Measurements from ENCODE around the gene SH3RF1. TPM values are rescaled to one million over a fixed set of nuclear protein-coding genes. Genes with fewer than 3 reads are reported as not detected.
A peak's percentile ranks its signal among the peaks of the same experiment; 100 is the strongest.

SH3RF1 gene
- total RNA-seq, 1 experiment from 2014 or later, result 15.3 TPM

DNA sequence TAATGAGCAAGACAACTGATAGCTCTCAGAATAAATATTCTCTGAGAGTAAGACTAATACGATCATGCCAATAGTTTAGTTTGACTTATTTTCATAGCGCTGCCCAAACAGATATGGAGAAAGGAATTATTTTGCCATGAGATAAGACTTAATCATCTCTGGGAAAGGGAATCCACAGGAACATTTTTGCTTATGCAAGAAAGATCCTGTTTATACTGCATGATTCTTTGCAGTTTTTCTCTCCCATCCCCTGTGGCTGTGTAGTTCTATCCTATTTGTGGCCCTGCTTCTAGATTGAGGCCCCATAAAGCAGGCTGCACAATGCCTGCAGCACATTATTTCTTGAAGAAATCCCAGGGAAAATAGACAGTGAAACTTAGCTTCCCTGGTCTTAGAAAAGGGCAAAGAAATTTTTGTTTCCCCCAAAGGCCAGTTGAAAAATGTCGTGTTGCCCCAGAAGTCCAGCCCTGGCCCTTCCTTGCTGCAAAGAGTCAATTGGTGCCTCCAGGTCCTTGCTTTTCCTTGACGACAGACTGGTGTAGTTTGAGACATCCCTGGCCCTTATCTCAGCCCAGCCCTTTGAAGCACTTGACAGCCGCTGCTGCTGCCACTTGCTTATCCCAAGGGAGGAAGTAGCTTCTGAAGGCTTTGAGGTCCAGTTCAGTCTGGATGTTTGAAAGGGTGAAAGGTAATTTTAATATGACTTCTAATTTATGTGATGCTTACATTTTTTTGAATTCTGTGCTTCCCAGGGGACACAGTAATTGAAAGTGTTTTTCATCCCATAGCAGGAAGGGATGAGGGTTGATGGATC, 45.0 kb upstream of the SH3RF1 start:
- H3K9me3 ChIP-seq (ENCODE audit: control insufficient read depth, low read depth, low read length), result no peaks in the 10 kb centered on the region
- H4K91ac ChIP-seq (ENCODE audit: insufficient read length, low read depth, low read length), result no peak overlapping the region
- H2BK15ac ChIP-seq (ENCODE audit: low read depth, low read length), result no peak overlapping the region
- no peak overlapping the region for H3K4me2 ChIP-seq (ENCODE audit: insufficient read depth, insufficient read length, low read length)
- H3K14ac ChIP-seq (ENCODE audit: insufficient read depth, low read length), result no peak overlapping the region
- no peaks in the 10 kb centered on the region for H3K27me3 Mint-ChIP-seq (ENCODE audit: low read depth)
- no peak overlapping the region for H4K5ac ChIP-seq (ENCODE audit: insufficient read length, low read depth, low read length)
- H3K4me1 ChIP-seq (ENCODE audit: insufficient read depth, low read length), result no peaks in the 10 kb centered on the region
- H3K18ac ChIP-seq (ENCODE audit: insufficient read length, low read depth, low read length), result no peak overlapping the region
- DNase-seq, result no peak
- H2BK5ac ChIP-seq (ENCODE audit: insufficient read length, low read length), result no peak overlapping the region
- H3K4me1 Mint-ChIP-seq, result peaks cover 8 to 14% of the 10 kb centered on the region in 2 experiments
- H4K20me1 ChIP-seq (ENCODE audit: control insufficient read depth, insufficient read depth, insufficient read length), result no peaks in the 10 kb centered on the region
- no peak overlapping the region for H2BK12ac ChIP-seq (ENCODE audit: insufficient read length, low read depth, low read length)
- H2AFZ ChIP-seq (ENCODE audit: low read length), result no peak overlapping the region
- H2AK5ac ChIP-seq (ENCODE audit: insufficient read length, low read length), result no peak overlapping the region
- H3K23ac ChIP-seq (ENCODE audit: insufficient read length, low read depth, low read length), result no peak overlapping the region
- no peak overlapping the region for H3K56ac ChIP-seq (ENCODE audit: insufficient read length, low read depth, low read length)
- H3K79me2 ChIP-seq (ENCODE audit: insufficient read depth, low read length), result no peaks in the 10 kb centered on the region
- H4K8ac ChIP-seq (replicated peaks; ENCODE audit: insufficient read length, low read depth, low read length), result no peak overlapping the region
- H2BK20ac ChIP-seq (ENCODE audit: low read depth, low read length, poor library complexity, severe bottlenecking), result no peak overlapping the region
- peaks cover 0 to 5% of the 10 kb centered on the region in 2 experiments; a peak in 4 of 5 replicates for H3K9me3 Mint-ChIP-seq
- no peaks in the 10 kb centered on the region for H3K36me3 Mint-ChIP-seq (ENCODE audit: insufficient read depth in 1 of 3, low read depth in 3 of 3)
- H3K4me3 Mint-ChIP-seq, result no peak overlapping the region
- H3K4ac ChIP-seq (ENCODE audit: low read depth, low read length), result no peak overlapping the region
- no peaks in the 10 kb centered on the region for H3K23me2 ChIP-seq (ENCODE audit: insufficient read length, low read depth, low read length, poor library complexity, severe bottlenecking)
- WGBS (ENCODE audit: extremely low coverage, insufficient read length, low lambda C conversion rate), result no CpG with 5 or more reads among the region's 5 CpGs
- H3K27me3 ChIP-seq (ENCODE audit: insufficient read depth, low read length), result no peaks in the 10 kb centered on the region
- H2BK120ac ChIP-seq (ENCODE audit: low read depth, low read length, poor library complexity, severe bottlenecking), result no peak overlapping the region
- no peak overlapping the region for H3K9ac ChIP-seq (ENCODE audit: extremely low read depth, insufficient read length, low read length)
- H3T11ph ChIP-seq (ENCODE audit: low read length), result no peak overlapping the region
- TF ChIP-seq, protein P1, sequence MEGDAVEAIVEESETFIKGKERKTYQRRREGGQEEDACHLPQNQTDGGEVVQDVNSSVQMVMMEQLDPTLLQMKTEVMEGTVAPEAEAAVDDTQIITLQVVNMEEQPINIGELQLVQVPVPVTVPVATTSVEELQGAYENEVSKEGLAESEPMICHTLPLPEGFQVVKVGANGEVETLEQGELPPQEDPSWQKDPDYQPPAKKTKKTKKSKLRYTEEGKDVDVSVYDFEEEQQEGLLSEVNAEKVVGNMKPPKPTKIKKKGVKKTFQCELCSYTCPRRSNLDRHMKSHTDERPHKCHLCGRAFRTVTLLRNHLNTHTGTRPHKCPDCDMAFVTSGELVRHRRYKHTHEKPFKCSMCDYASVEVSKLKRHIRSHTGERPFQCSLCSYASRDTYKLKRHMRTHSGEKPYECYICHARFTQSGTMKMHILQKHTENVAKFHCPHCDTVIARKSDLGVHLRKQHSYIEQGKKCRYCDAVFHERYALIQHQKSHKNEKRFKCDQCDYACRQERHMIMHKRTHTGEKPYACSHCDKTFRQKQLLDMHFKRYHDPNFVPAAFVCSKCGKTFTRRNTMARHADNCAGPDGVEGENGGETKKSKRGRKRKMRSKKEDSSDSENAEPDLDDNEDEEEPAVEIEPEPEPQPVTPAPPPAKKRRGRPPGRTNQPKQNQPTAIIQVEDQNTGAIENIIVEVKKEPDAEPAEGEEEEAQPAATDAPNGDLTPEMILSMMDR (conservative IDR thresholded peaks at IDR 0.05), result no peak
- no peaks in the 10 kb centered on the region for H3K79me1 ChIP-seq (ENCODE audit: insufficient read depth, low read depth, low read length, poor library complexity, severe bottlenecking)
- H3K27ac Mint-ChIP-seq, result peak overlapping the region in 1 of 3 experiments; percentile 25; a peak in 3 of 7 replicates
- H3K27ac ChIP-seq (ENCODE audit: insufficient read length, low read depth, low read length), result no peak overlapping the region

Measured in H9 (cell line).